ENCODE results near the gene RAD51B. TPM values are rescaled to one million over a fixed set of nuclear protein-coding genes. Genes with fewer than 3 reads are reported as not detected.

The RAD51B gene
- total RNA-seq, 4 donors from 2014 or later, result 12.6 to 26.4 (median 16.7) TPM

GRCh38 chr14:68757618-68758081 lies 938.1 kb downstream of the RAD51B start:
- 48 to 49% methylated on average over 4 of the region's 4 CpGs for WGBS, 2 donors
- Histone ChIP-seq H3K27ac (peak overlapping the region in 1 of 4 donors; percentile 39), H3K4me1 (peaks cover 0 to 28% (median 9%) of the 10 kb centered on the region in 4 donors), H3K4me3 (no peak overlapping the region), H3K27me3 (no peaks in the 10 kb centered on the region), H3K9me3 (no peaks in the 10 kb centered on the region), H3K36me3 (no peaks in the 10 kb centered on the region)
- peak in 1 of 2 donors; percentile 42 for DNase-seq (ENCODE audit: low spot score in 2 of 2)
- TF ChIP-seq, protein P1, sequence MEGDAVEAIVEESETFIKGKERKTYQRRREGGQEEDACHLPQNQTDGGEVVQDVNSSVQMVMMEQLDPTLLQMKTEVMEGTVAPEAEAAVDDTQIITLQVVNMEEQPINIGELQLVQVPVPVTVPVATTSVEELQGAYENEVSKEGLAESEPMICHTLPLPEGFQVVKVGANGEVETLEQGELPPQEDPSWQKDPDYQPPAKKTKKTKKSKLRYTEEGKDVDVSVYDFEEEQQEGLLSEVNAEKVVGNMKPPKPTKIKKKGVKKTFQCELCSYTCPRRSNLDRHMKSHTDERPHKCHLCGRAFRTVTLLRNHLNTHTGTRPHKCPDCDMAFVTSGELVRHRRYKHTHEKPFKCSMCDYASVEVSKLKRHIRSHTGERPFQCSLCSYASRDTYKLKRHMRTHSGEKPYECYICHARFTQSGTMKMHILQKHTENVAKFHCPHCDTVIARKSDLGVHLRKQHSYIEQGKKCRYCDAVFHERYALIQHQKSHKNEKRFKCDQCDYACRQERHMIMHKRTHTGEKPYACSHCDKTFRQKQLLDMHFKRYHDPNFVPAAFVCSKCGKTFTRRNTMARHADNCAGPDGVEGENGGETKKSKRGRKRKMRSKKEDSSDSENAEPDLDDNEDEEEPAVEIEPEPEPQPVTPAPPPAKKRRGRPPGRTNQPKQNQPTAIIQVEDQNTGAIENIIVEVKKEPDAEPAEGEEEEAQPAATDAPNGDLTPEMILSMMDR (IDR thresholded peaks at IDR 0.05), result no peak
- peak; percentile 48 to 52 for TF ChIP-seq EP300 (IDR thresholded peaks at IDR 0.05)

- DNase-seq (ENCODE audit: low spot score in 2 of 2), result no peak
- Histone ChIP-seq H3K4me1 (peaks cover 0 to 28% (median 16%) of the 10 kb centered on the region in 4 donors), H3K9me3 (no peaks in the 10 kb centered on the region), H3K36me3 (no peaks in the 10 kb centered on the region), H3K27ac (no peak overlapping the region), H3K4me3 (no peak overlapping the region), H3K27me3 (no peaks in the 10 kb centered on the region)
- WGBS, 2 donors, result 83 to 94% methylated on average over 3 of the region's 3 CpGs
- TF ChIP-seq POLR2A (IDR thresholded peaks at IDR 0.05) (no peak), EP300 (IDR thresholded peaks at IDR 0.05) (no peak)
- TF ChIP-seq, protein P1 (IDR thresholded peaks at IDR 0.05), result no peak
Measured at GRCh38 chr14:68758301-68758700, 938.7 kb downstream of the RAD51B start.

GRCh38 chr14:68759017-68759560 lies 939.5 kb downstream of the RAD51B start:
- no peak overlapping the region for H3K27ac ChIP-seq
- DNase-seq (ENCODE audit: low spot score in 2 of 2), result no peak
- no peak overlapping the region for H3K4me3 ChIP-seq
- no peaks in the 10 kb centered on the region for H3K9me3 ChIP-seq
- peaks cover 0 to 30% (median 15%) of the 10 kb centered on the region in 4 donors for H3K4me1 ChIP-seq
- H3K27me3 ChIP-seq, result no peaks in the 10 kb centered on the region
- 86 to 91% methylated on average over 8 of the region's 8 CpGs for WGBS, 2 donors
- no peak for TF ChIP-seq EP300 (IDR thresholded peaks at IDR 0.05)
- TF ChIP-seq, protein P1 (IDR thresholded peaks at IDR 0.05), result no peak
- TF ChIP-seq POLR2A (IDR thresholded peaks at IDR 0.05), result no peak
- H3K36me3 ChIP-seq, result no peaks in the 10 kb centered on the region

DNA sequence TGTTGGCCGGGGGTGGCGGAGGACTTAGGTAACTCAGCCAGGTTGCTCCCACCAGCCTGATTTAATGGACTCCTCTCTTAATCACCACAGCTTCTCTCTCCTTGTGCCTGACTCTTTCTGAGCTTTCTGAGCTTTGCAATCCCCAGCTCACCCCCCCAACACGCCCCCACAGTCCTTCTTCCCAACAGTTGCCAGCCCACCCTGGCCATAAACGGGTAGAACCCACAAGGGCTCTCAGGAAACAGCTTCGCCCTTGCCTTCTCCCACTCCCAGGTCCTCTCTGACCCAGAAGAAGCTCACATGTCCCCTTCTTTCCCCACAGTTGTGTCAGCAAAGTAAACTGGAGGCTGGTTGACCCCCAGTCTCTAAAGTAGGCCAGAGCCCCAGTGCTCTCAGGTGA lies 940.4 kb downstream of the RAD51B start:
- Histone ChIP-seq H3K4me3 (no peak overlapping the region), H3K27ac (no peak overlapping the region), H3K27me3 (no peaks in the 10 kb centered on the region), H3K9me3 (no peaks in the 10 kb centered on the region), H3K4me1 (peaks cover 0 to 30% (median 15%) of the 10 kb centered on the region in 4 donors), H3K36me3 (no peaks in the 10 kb centered on the region)
- TF ChIP-seq, protein P1 (IDR thresholded peaks at IDR 0.05), result no peak
- no peak for TF ChIP-seq POLR2A (IDR thresholded peaks at IDR 0.05)
- no peak for TF ChIP-seq EP300 (IDR thresholded peaks at IDR 0.05)
- WGBS, 2 donors, result 65 to 79% methylated on average over 5 of the region's 5 CpGs
- DNase-seq (ENCODE audit: low spot score in 2 of 2), result no peak

DNA sequence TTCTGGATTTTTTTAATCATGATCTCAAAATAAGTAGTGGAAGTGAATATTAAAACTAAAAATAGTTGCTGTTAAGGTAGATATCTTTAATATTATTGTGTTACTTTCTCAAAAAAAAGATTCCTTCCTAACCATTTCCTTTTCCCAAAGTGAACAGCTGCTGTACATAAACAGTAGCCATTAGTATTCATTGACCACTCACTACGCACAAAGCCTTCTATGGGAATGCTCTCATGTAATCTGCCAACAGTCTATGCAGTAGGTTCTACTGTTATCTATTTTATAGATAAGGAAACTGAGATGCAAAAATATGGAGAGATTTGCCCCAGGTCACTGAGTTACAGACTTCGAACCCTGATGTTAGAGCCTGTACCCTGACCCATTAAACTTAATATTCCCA lies 941.2 kb downstream of the RAD51B start:
- Histone ChIP-seq H3K9me3 (no peaks in the 10 kb centered on the region), H3K27ac (no peak overlapping the region), H3K4me1 (peaks cover 0 to 30% (median 15%) of the 10 kb centered on the region in 4 donors), H3K36me3 (no peaks in the 10 kb centered on the region), H3K4me3 (no peak overlapping the region), H3K27me3 (no peaks in the 10 kb centered on the region)
- WGBS, 2 donors, result 88 to 93% methylated on average over 2 of the region's 2 CpGs
- TF ChIP-seq, protein P1 (IDR thresholded peaks at IDR 0.05), result no peak
- TF ChIP-seq POLR2A (IDR thresholded peaks at IDR 0.05) (no peak), EP300 (IDR thresholded peaks at IDR 0.05) (no peak)
- no peak for DNase-seq (ENCODE audit: low spot score in 2 of 2)

All from tibial nerve (tissue), 4 donors.